K562 (cell line): ENCODE measurements around the gene SAP30BP. TPM values are rescaled to one million over a fixed set of nuclear protein-coding genes. Genes with fewer than 3 reads are reported as not detected.
A peak's percentile ranks its signal among the peaks of the same experiment; 100 is the strongest.

Experiments
- BRCA1 ChIP-seq, 2 experiments: fragments of 450-650 bp in 1 of 2; sonication (generic) in 1 of 2; formaldehyde crosslinking in 1 of 2; IDR thresholded peaks; 2 replicates each; pipeline versions ENCODE4 v1.5.0 to v1.6.1; 2017 to 2020; ENCODE audit warnings: mild to moderate bottlenecking in 1 of 2, missing genetic modification reagents in 1 of 2
- CBX1 ChIP-seq: sonication (generic); IDR thresholded peaks from 2 replicates; pipeline ENCODE4 v1.6.1; 2016; ENCODE audit warnings: antibody characterized with exemption, low read depth, mild to moderate bottlenecking
- DMBX1 ChIP-seq: fragments of 250-450 bp; sonication (Bioruptor Pico); IDR thresholded peaks from 2 replicates; pipeline ENCODE4 v1.8.0; 2022; ENCODE audit warnings: inconsistent platforms, mild to moderate bottlenecking, moderate library complexity, borderline replicate concordance
- E2F6 ChIP-seq, 2 experiments: IDR thresholded peaks; 2 replicates each; pipeline ENCODE4 v1.6.1; 2011; ENCODE audit warnings: borderline replicate concordance in 1 of 2, control low read depth in 1 of 2, low read depth in 1 of 2, low read length in 1 of 2, mild to moderate bottlenecking in 1 of 2, mixed read lengths in 1 of 2, moderate library complexity in 1 of 2; ENCODE audit not compliant: insufficient read depth in 1 of 2, insufficient read length in 1 of 2, poor library complexity in 1 of 2, severe bottlenecking in 1 of 2; ENCODE audit errors: extremely low read depth in 1 of 2
- FOXJ2 ChIP-seq: fragments of 200-800 bp; sonication (Bioruptor generic); IDR thresholded peaks from 2 replicates; pipeline ENCODE4 v1.6.1; 2016; ENCODE audit warnings: missing genetic modification characterization, missing compliant biosample characterization
- GABPB1 ChIP-seq: sonication (generic); formaldehyde crosslinking; IDR thresholded peaks from 2 replicates; pipeline ENCODE4 v1.8.0; 2022; ENCODE audit warnings: mild to moderate bottlenecking, missing genetic modification reagents
- GTF2E2 ChIP-seq: fragments of 200-800 bp; sonication (Bioruptor generic); IDR thresholded peaks from 2 replicates; pipeline ENCODE4 v1.6.1; 2016; ENCODE audit warnings: missing genetic modification characterization, missing compliant biosample characterization
- HDAC2 ChIP-seq: fragments of 450-650 bp; IDR thresholded peaks from 2 replicates; pipeline ENCODE4 v1.6.1; 2016; ENCODE audit warnings: mild to moderate bottlenecking
- HMG20B ChIP-seq: fragments of 250-450 bp; sonication (Bioruptor Pico); IDR thresholded peaks from 2 replicates; pipeline ENCODE4 v1.5.0; 2021; ENCODE audit warnings: mild to moderate bottlenecking
- LCOR ChIP-seq: sonication (generic); formaldehyde crosslinking; IDR thresholded peaks from 2 replicates; pipeline ENCODE4 v1.8.0; 2022; ENCODE audit warnings: mild to moderate bottlenecking, missing genetic modification reagents
- MEIS2 ChIP-seq: fragments of 450-650 bp; IDR thresholded peaks from 2 replicates; pipeline ENCODE4 v1.6.1; 2014; ENCODE audit warnings: mild to moderate bottlenecking; ENCODE audit not compliant: partially characterized antibody
- MYBL2 ChIP-seq, 2 experiments: fragments of 450-650 bp in 1 of 2; sonication (generic) in 1 of 2; formaldehyde crosslinking in 1 of 2; IDR thresholded peaks; 2 replicates each; pipeline versions ENCODE4 v1.6.1 to v1.8.1; 2017 to 2022; ENCODE audit warnings: borderline replicate concordance in 1 of 2, inconsistent platforms in 1 of 2, low read depth in 1 of 2, mild to moderate bottlenecking in 1 of 2, missing genetic modification reagents in 1 of 2, moderate library complexity in 1 of 2
- NBN ChIP-seq: fragments of 450-650 bp; IDR thresholded peaks from 2 replicates; pipeline ENCODE4 v1.6.1; 2016; ENCODE audit warnings: low read depth, mild to moderate bottlenecking
- NCOR1 ChIP-seq: fragments of 450-650 bp; IDR thresholded peaks from 2 replicates; pipeline ENCODE4 v1.6.1; 2016; ENCODE audit warnings: mild to moderate bottlenecking, moderate library complexity
- PCBP2 ChIP-seq: fragments of 200-400 bp; formaldehyde crosslinking; IDR thresholded peaks from 2 replicates; pipeline ENCODE4 v1.6.1; 2018; ENCODE audit warnings: low read length, low read depth, mild to moderate bottlenecking, moderate library complexity; ENCODE audit not compliant: poor library complexity, severe bottlenecking
- PHF20 ChIP-seq: fragments of 450-650 bp; IDR thresholded peaks from 2 replicates; pipeline ENCODE4 v1.6.1; 2018; ENCODE audit not compliant: partially characterized antibody
- RBM39 ChIP-seq: fragments of 200-400 bp; formaldehyde crosslinking; optimal IDR thresholded peaks from 2 replicates; pipeline ENCODE3; 2018; ENCODE audit warnings: low read depth, low read length
- TAF1 ChIP-seq: IDR thresholded peaks from 2 replicates; pipeline ENCODE4 v1.6.1; 2011; ENCODE audit warnings: mild to moderate bottlenecking, low read length, moderate library complexity; ENCODE audit not compliant: insufficient read depth, control insufficient read depth, severe bottlenecking; ENCODE audit errors: extremely low read depth
- TAF15 ChIP-seq: fragments of 200-400 bp; formaldehyde crosslinking; IDR thresholded peaks from 2 replicates; pipeline ENCODE4 v1.6.1; 2017; ENCODE audit warnings: mild to moderate bottlenecking, low read depth, low read length, moderate library complexity
- YBX1 ChIP-seq: fragments of 450-650 bp; IDR thresholded peaks from 2 replicates; pipeline ENCODE4 v1.7.1; 2016; ENCODE audit warnings: mild to moderate bottlenecking
- ZBTB33 ChIP-seq: sonication (generic); formaldehyde crosslinking; IDR thresholded peaks from 2 replicates; pipeline ENCODE4 v1.8.1; 2023; ENCODE audit warnings: mild to moderate bottlenecking, missing genetic modification reagents
- ZNF324 ChIP-seq: fragments of 250-450 bp; sonication (Bioruptor Pico); IDR thresholded peaks from 2 replicates; pipeline ENCODE4 v1.4.0; 2020; ENCODE audit warnings: mild to moderate bottlenecking
- ZNF75A ChIP-seq: fragments of 450-650 bp; formaldehyde crosslinking; IDR thresholded peaks from 2 replicates; pipeline ENCODE4 v1.4.0; 2020; ENCODE audit warnings: mild to moderate bottlenecking
- ZSCAN29 ChIP-seq: fragments of 450-650 bp; IDR thresholded peaks from 2 replicates; pipeline ENCODE4 v1.6.1; 2017
- polyA plus RNA-seq, 8 experiments: library from polyadenylated mRNA; depleted of rRNA in 4 of 8; stranded (reverse) in 5 of 8; unstranded in 3 of 8; fragments of >200 nt; fragmentation: Nextera tagmentation in 2 of 8; fragmentation: Illumina TruSeq in 1 of 8; extraction: Ambion mirVana in 2 of 8; extraction: Trizol in 1 of 8; gene quantifications; 2 replicates each; pipeline versions ENCODE4 v1.2.1 to v1.2.3, GENCODE V29; 2011 to 2014; ENCODE audit warnings: inconsistent platforms in 1 of 8, missing spikeins in 1 of 8
- total RNA-seq, 7 experiments: library from RNA; depleted of rRNA in 6 of 7; stranded (reverse); fragments of >200 nt in 6 of 7; fragmentation: Illumina TruSeq in 2 of 7; extraction: Trizol in 2 of 7; gene quantifications; 2 replicates each; pipeline versions ENCODE4 v1.2.1 to v1.2.3, GENCODE V29; 2011 to 2021; ENCODE audit warnings: low replicate concordance in 1 of 7
- TF ChIP-seq, protein P1 (sequence below), 2 experiments: fragments of 450-650 bp in 1 of 2; sonication (generic) in 1 of 2; formaldehyde crosslinking; conservative IDR thresholded peaks; 2 replicates each; pipeline versions ENCODE4 v1.4.0 to v1.8.1; 2020 to 2022; ENCODE audit warnings: mild to moderate bottlenecking in 1 of 2, missing genetic modification reagents in 1 of 2

The SAP30BP gene
- total and polyA plus RNA-seq, 9 of the 15 experiments (the other 6 are each of a cell fraction or from before 2014, with no cell fraction given): 45.3 to 154 (median 71.7) TPM

DNA sequence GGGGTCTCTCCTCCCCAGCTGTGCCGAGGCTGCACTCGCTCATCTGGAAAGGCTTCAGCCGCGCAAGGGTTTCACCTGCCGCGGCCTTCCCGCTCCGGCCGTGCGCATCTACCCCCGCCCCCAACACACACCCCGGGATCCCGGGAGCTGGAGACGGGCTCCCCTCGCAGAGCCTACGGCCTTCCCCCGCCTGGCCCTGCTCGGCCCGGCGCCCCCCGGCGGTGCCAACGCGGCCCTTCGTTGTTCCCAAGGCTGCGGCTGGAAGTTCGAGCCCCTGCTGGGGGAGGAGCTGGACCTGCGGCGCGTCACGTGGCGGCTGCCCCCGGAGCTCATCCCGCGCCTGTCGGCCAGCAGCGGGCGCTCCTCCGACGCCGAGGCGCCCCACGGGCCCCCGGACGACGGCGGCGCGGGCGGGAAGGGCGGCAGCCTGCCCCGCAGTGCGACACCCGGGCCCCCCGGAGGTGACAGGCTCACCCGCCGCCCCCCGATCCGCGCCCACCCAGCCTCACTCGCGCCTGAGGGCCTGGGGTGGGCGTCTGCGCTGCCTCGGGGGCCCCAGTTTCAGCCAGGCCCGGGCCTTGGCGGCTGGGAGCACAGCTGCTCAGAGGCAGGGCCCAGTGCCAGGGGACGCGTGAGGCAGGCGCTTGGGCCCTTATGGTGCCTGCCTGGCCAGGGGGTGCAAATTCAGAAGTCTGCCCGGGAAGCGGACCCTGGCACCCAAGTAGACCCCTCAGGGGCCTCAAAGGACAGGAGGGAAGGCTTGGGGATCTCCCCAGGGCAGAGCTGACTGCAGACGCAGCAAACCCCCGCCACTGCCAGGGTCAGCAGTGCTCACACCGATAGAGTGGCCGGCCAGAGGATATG lies 86.6 kb downstream of the SAP30BP start (continued):
- TF ChIP-seq TAF15: no peak
- no peak for TF ChIP-seq DMBX1 (CRISPR knock-in tag)
- TF ChIP-seq FOXJ2 (tag): no peak
- TF ChIP-seq RBM39: no peak
- TF ChIP-seq GTF2E2: no peak
- TF ChIP-seq NCOR1: peak; percentile 20; the same call in 1 of the 2 replicates
- no peak for TF ChIP-seq LCOR (CRISPR knock-in tag)
- TF ChIP-seq MYBL2 (IDR thresholded peaks at IDR 0.05; ENCODE audit: low read depth): no peak
- TF ChIP-seq MYBL2 (CRISPR knock-in tag; IDR thresholded peaks at IDR 0.05; ENCODE audit: borderline replicate concordance): no peak
- no peak for TF ChIP-seq YBX1
- no peak for TF ChIP-seq ZSCAN29
- TF ChIP-seq MEIS2: peak; percentile 26
- TF ChIP-seq PHF20: peak; percentile 77
- TF ChIP-seq BRCA1 (IDR thresholded peaks at IDR 0.05): no peak
- no peak for TF ChIP-seq BRCA1 (CRISPR knock-in tag; IDR thresholded peaks at IDR 0.05)
- TF ChIP-seq HMG20B (CRISPR knock-in tag): no peak
- TF ChIP-seq, protein P1, sequence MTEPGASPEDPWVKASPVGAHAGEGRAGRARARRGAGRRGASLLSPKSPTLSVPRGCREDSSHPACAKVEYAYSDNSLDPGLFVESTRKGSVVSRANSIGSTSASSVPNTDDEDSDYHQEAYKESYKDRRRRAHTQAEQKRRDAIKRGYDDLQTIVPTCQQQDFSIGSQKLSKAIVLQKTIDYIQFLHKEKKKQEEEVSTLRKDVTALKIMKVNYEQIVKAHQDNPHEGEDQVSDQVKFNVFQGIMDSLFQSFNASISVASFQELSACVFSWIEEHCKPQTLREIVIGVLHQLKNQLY (CRISPR knock-in tag; conservative IDR thresholded peaks at IDR 0.05): no peak
- no peak for TF ChIP-seq NBN
- TF ChIP-seq CBX1: peak; percentile 80
- TF ChIP-seq HDAC2: no peak
- peak; percentile 55; the same call in 1 of the 2 replicates for TF ChIP-seq GABPB1
- TF ChIP-seq ZNF75A (CRISPR knock-in tag): no peak
- TF ChIP-seq ZBTB33 (CRISPR knock-in tag): peak; percentile 83
- TF ChIP-seq PCBP2: no peak
- TF ChIP-seq TAF1: peak; percentile 40
- TF ChIP-seq E2F6 (IDR thresholded peaks at IDR 0.05; ENCODE audit: borderline replicate concordance in 1 of 2, extremely low read depth in 1 of 2, insufficient read depth in 1 of 2, insufficient read length in 1 of 2, low read depth in 1 of 2, low read length in 1 of 2, poor library complexity in 1 of 2, severe bottlenecking in 1 of 2): peak; percentile 97 to 100
- no peak for TF ChIP-seq ZNF324 (CRISPR knock-in tag)
